SH-SY5Y (cell line): Measurements from ENCODE around the gene ZNF577.

ENCODE experiments used
- GATA2 ChIP-seq: IDR thresholded peaks from 2 replicates; pipeline ENCODE4 v1.6.1; 2011; ENCODE audit warnings: mild to moderate bottlenecking, low read depth, low read length
- GATA3 ChIP-seq: IDR thresholded peaks from 2 replicates; pipeline ENCODE4 v1.6.1; 2011; ENCODE audit warnings: low read depth, mild to moderate bottlenecking, low read length, moderate library complexity

Gene ZNF577

DNA sequence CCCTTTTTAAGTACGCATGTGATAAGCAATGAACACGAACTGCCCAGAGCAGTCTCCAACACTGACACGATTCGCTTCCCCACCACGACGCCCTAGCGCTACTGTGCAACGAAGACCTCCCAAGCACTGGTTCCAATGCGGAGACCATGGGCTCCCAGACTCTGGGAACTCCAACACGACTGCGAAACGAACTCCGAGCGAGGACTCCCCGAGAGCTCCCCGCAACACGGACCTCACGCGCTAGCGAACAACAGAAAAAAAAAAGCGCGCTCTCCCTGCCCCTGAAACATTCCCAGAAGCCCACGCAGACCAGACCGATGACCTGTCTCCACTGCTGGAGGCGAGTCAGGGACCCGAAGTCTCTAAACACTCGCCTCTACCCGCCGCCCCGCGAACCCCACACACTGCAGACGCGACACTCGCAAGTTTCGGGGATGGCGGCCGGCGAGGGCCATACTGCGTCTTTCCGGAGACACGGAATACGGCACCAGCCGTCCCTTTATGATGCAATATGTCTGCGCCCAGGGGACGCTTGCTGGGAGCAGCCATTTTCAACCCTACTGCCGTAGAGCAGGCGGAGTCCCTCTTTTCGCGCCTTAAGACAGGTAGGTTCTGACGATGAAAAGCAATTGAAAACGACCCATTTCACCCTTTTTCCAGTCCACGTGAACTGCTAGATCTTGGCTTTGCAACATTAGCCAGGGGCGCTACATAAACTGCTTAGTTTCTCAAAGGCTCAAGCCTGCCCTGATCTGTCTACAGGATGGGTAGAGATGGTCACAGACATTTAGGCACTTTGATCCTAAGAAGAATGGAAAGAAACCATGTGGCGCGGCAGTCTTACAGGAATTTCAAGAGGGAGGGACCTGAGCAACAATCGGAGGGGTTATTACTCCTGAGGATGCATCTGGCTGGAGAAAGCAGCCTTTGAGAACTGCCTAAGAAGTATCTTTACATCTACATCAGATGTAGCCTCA lies at the start of gene ZNF577:
ZNF577 (minus strand) TSS at position 430 of the 977 bp plus-strand sequence. CDS start 7,569 bp downstream, outside the sequence.
- TF ChIP-seq GATA3 (no peak), GATA2 (no peak)

DNA sequence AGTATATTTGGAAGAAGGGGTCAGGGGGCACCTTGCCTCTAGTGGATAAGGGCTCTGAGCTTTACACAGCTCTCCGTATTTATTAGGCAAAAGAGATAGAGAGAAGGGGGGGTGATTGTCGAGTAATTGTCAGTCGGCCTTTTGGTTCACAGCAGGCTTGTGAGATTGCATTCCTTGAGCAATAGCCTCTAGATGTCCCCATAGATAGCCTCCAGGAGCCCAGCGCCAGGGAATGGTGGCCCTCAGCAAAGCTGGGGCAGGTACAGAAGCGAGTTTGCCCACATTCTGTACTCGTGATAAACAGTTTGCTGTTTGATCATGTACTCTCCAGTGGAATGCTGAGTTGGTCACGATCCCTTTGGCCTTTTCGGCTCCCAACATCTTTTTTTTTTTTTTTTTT lies 44.2 kb upstream of the ZNF577 start:
- TF ChIP-seq GATA2: no peak
- TF ChIP-seq GATA3: no peak

DNA sequence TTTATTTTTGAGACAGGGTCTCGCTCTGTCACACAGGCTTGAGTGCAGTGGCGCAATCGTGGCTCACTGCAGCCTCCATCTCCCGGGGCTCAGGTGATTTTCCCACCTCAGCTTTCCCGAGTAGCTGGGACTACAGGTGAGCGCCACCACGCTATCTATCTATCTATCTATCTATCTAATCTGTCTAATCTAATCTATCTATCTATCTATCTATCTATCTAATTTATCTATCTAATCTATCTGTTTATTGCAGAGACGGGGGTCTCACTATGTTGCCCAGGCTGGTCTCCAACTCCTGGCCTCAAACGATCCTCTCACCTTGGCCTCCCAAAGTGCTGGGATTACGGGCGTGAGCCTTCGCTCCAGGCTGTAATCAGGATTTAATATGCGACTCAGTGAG lies 40.1 kb upstream of the ZNF577 start:
- TF ChIP-seq GATA2 (no peak), GATA3 (no peak)

GRCh38 chr19:51926784-51927741 lies 39.3 kb upstream of the ZNF577 start, which contains the start of gene ZNF613:
ZNF613 (plus strand) TSS chr19:51927472; CDS start chr19:51936221, 8,749 bp downstream.
- TF ChIP-seq GATA2: no peak
- no peak for TF ChIP-seq GATA3

DNA sequence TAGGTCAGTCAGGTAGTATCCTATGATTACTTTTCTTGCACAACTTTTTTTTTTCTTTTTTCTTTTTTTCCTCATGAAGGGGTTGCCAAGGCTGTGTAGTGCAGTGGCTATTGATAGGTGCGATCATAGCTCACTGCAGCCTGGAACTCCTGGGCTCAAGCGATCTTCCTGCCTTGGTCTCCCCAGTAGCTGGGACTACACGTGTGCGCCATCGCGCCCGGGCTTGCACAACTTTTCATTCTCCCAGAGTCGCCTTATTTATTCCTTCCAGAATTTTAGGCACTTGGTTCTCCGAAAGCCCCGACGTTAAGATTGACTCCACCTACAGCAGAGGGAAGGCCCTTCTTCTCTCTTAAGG lies 38.7 kb upstream of the ZNF577 start:
- no peak for TF ChIP-seq GATA2
- TF ChIP-seq GATA3: no peak

DNA sequence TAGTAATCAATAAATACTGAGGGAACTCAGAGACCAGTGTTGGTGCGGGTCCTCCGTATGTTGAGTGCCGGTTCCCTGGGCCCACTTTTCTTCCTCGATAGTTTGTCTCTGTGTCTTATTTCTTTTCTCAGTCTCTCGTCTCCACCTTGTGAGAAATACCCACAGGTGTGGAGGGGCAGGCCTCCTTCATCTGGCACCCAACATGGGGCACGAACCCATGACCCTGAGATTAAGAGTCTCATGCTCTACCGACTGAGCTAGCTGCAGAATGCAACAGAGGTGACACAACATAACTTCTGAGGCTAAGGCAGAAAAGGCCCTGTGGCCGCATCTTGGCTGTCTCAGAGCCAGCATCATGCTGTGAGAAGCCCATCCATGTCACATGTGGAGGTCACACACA lies 34.2 kb upstream of the ZNF577 start:
- TF ChIP-seq GATA2 (no peak), GATA3 (no peak)

DNA sequence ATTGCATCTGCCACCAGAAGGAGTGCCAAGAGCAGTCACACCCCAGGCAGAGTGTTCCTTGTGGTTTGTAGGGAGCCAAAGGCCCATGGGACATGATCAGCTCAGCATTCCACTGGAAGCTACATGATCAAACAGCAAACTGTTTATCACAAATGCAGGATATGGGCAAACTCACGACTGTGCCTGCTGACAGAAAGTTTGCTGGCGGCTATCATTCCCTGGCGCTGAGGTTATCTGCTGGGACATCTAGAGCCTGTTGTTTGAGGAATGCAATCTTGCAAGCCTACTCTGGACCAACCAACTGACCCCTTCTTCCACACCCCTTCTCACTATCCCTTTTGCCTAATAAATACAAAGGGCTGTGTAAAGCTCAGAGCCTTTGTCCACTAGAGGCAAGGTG lies 31.9 kb upstream of the ZNF577 start:
- TF ChIP-seq GATA3: no peak
- no peak for TF ChIP-seq GATA2

- TF ChIP-seq GATA3 (no peak), GATA2 (no peak)
Measured at GRCh38 chr19:51916167-51916566, 28.4 kb upstream of the ZNF577 start.

DNA sequence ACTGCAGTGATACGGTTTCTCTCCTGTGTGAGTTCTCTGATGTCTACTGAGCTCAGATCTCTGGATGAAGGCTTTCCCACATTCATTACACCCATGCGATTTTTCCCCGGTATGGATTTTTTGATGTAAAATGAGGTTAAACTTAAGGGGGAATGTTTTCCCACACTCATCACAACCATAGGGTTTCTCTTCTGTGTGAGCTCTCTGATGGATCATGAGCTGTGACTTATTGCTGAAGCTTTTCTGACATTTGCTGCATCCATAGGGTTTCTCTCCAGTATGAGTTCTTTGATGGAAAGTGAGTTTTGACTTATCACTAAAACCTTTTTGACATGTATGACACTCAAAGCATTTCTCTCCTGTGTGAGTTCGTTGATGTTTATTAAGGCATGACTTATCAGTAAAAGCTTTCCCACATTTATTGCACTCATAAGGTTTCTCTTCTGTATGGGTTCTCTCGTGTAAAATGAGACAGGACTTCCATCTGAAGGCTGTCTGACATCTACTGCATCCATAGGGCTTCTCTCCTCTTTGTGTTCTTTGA lies 27.6 kb upstream of the ZNF577 start:
- no peak for TF ChIP-seq GATA3
- TF ChIP-seq GATA2: no peak

GRCh38 chr19:51905206-51905605 lies 17.5 kb upstream of the ZNF577 start:
- no peak for TF ChIP-seq GATA3
- TF ChIP-seq GATA2: no peak

DNA sequence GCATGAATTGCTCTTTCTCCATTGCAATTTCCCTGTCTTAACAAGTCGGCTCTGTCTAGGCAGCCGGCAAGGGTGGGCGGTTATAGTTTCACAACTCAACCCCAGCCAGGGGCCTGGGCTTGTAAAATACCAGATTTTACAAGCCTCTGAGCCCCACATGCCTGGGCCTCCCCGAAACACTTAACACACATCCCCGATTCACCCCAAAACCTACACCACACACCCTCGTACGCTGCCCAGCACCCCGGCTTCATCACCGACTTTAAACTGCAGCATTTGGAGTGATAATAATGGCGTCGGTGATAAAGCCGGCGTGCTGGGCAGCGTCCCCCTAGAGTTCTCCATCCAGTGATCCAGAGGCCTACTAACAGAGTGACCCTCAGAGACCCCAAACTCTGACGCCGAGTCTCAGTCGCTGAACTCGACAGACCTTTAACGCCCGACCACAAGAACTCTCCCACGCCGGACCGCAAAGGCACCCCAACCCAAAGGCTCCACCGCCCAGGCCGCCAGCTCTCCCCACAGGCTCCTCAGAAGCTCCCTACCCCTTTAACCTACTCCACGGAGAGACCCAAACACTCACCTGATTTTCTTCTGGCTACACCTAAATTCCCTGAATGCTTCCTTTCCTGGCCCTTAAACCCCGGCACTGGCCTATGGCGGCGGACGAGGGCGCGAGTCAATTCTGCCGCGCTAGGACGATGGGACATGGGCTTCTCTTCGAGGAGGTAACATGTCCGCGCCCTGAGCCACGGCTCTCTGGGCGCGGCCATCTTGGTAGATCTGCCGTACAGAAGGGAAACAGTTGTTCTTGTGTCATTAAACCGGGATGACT lies 16.8 kb upstream of the ZNF577 start, which contains the start of gene ZNF649:
ZNF649 (minus strand) TSS at position 687 of the 835 bp plus-strand sequence. CDS start 4,910 bp downstream, outside the sequence.
- no peak for TF ChIP-seq GATA3
- no peak for TF ChIP-seq GATA2

GRCh38 chr19:51903192-51903591 lies 15.4 kb upstream of the ZNF577 start:
- no peak for TF ChIP-seq GATA3
- no peak for TF ChIP-seq GATA2

DNA sequence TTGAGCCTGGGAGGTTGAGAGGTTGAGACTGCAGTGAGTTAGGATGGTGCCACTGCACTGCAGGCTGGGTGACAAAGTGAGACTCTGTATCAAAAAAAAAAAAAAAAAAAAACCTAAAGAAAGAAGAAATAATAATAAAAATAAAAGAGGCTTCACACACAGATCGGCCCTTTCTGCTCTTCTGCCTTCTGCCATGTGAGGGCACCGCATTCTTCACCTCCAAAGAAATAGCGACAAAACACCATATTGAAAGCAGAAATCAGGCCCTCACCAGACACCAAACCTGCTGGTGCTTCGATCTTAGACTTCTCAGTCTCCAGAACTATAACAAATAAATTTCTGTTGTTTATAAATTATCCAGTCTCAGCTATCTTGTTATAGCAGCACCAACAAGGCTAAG lies 14.1 kb upstream of the ZNF577 start:
- TF ChIP-seq GATA2 (no peak), GATA3 (no peak)
